Lower lobe of right lung (tissue), 2 donors: ENCODE measurements around the gene GTF3C5. TPM values are rescaled to one million over a fixed set of nuclear protein-coding genes. Genes with fewer than 3 reads are reported as not detected.

ENCODE experiments used
- ATAC-seq, 2 donors: fragments of 200-7000 bp; cut with Tn5 transposase; one replicate each; pipeline ENCODE4 v1.9.1; 2020 to 2022; ENCODE audit warnings: mild to moderate bottlenecking in 2 of 2, moderate library complexity in 2 of 2
- DNase-seq: peaks from one replicate; pipeline ENCODE4 v3.0.0-alpha.2; 2020
- H3K27ac ChIP-seq: fragments of 200-600 bp; one replicate; pipeline ENCODE4 v1.8.0; 2022
- H3K27me3 ChIP-seq: fragments of 200-600 bp; one replicate; pipeline ENCODE4 v1.8.0; 2022; ENCODE audit warnings: low read depth
- H3K36me3 ChIP-seq: fragments of 200-600 bp; one replicate; pipeline ENCODE4 v1.8.0; 2022; ENCODE audit warnings: mild to moderate bottlenecking
- H3K4me1 ChIP-seq: fragments of 200-600 bp; one replicate; pipeline ENCODE4 v1.8.0; 2022
- H3K4me3 ChIP-seq: fragments of 200-600 bp; one replicate; pipeline ENCODE4 v1.8.0; 2022; ENCODE audit warnings: mild to moderate bottlenecking
- H3K9me3 ChIP-seq: fragments of 200-600 bp; one replicate; pipeline ENCODE4 v1.8.0; 2022
- CTCF ChIP-seq: fragments of 200-600 bp; IDR thresholded peaks from one replicate; pipeline ENCODE4 v1.8.0; 2022; ENCODE audit warnings: antibody characterized with exemption, mild to moderate bottlenecking
- intact Hi-C: fragments of 100-400 bp; cut with DNase I; formaldehyde crosslinking; loops from one replicate; pipeline ENCODE4 v1.11.0; 2022
- total RNA-seq: library from RNA; stranded (reverse); fragmentation: NEBNext Ultra II Directional; extraction: Animal tissue kit (Norgen Biotek cat#: 25700); gene quantifications from one replicate; pipeline ENCODE4 v1.2.1, GENCODE V29; 2021
- donor health status: DM: no; HTN: yes; CAD: no; lungs with severe emphysema.

Gene GTF3C5
- total RNA-seq, 1 donor from 2014 or later = 44.8 TPM

- no peaks in the 10 kb centered on the region for H3K36me3 ChIP-seq
- ATAC-seq (no peak), DNase-seq (no peak)
- H3K27ac ChIP-seq = no peak overlapping the region
- H3K4me3 ChIP-seq = no peak overlapping the region
- H3K9me3 ChIP-seq = no peaks in the 10 kb centered on the region
- intact Hi-C loops = no loop called here
- no peaks in the 10 kb centered on the region for H3K4me1 ChIP-seq
- TF ChIP-seq CTCF = no peak
- H3K27me3 ChIP-seq = peaks cover 33% of the 10 kb centered on the region
These were observed 45.8 kb upstream of the GTF3C5 start for GRCh38 chr9:132985071-132985350.

GRCh38 chr9:132985489-132985888, 45.3 kb upstream of the GTF3C5 start:
- H3K27me3 ChIP-seq = peaks cover 28% of the 10 kb centered on the region
- no peaks in the 10 kb centered on the region for H3K4me1 ChIP-seq
- no peak overlapping the region for H3K4me3 ChIP-seq
- no peak overlapping the region for H3K27ac ChIP-seq
- intact Hi-C loops = no loop called here
- H3K36me3 ChIP-seq = no peaks in the 10 kb centered on the region
- peak; percentile 24 for DNase-seq
- no peak for TF ChIP-seq CTCF
- no peak for ATAC-seq
- no peaks in the 10 kb centered on the region for H3K9me3 ChIP-seq

GRCh38 chr9:132986114-132986513, 44.7 kb upstream of the GTF3C5 start:
- DNase-seq = peak; percentile 20
- no peak for TF ChIP-seq CTCF
- no peak overlapping the region for H3K4me3 ChIP-seq
- H3K27ac ChIP-seq = no peak overlapping the region
- no peak for ATAC-seq
- no peaks in the 10 kb centered on the region for H3K4me1 ChIP-seq
- intact Hi-C loops = no loop called here
- no peaks in the 10 kb centered on the region for H3K9me3 ChIP-seq
- H3K36me3 ChIP-seq = no peaks in the 10 kb centered on the region
- peaks cover 27% of the 10 kb centered on the region for H3K27me3 ChIP-seq

GRCh38 chr9:132986640-132987620, 43.9 kb upstream of the GTF3C5 start:
- Histone ChIP-seq H3K36me3 (no peaks in the 10 kb centered on the region), H3K4me3 (no peak overlapping the region), H3K9me3 (no peaks in the 10 kb centered on the region), H3K27ac (no peak overlapping the region), H3K27me3 (peaks cover 29% of the 10 kb centered on the region), H3K4me1 (no peaks in the 10 kb centered on the region)
- intact Hi-C loops = no loop called here
- ATAC-seq (no peak), DNase-seq (peak; percentile 35)
- TF ChIP-seq CTCF = no peak

GRCh38 chr9:132988244-132989013, 42.4 kb upstream of the GTF3C5 start:
- intact Hi-C loops = no loop called here
- peak; percentile 24 for DNase-seq
- H3K9me3 ChIP-seq = no peaks in the 10 kb centered on the region
- no peak for ATAC-seq
- no peak overlapping the region for H3K27ac ChIP-seq
- H3K36me3 ChIP-seq = no peaks in the 10 kb centered on the region
- H3K4me1 ChIP-seq = no peaks in the 10 kb centered on the region
- no peak for TF ChIP-seq CTCF
- peaks cover 29% of the 10 kb centered on the region for H3K27me3 ChIP-seq
- H3K4me3 ChIP-seq = no peak overlapping the region
